ENCODE results near the gene SCGN.
A peak's percentile ranks its signal among the peaks of the same experiment; 100 is the strongest.

Gene SCGN, protein sequence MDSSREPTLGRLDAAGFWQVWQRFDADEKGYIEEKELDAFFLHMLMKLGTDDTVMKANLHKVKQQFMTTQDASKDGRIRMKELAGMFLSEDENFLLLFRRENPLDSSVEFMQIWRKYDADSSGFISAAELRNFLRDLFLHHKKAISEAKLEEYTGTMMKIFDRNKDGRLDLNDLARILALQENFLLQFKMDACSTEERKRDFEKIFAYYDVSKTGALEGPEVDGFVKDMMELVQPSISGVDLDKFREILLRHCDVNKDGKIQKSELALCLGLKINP

DNA sequence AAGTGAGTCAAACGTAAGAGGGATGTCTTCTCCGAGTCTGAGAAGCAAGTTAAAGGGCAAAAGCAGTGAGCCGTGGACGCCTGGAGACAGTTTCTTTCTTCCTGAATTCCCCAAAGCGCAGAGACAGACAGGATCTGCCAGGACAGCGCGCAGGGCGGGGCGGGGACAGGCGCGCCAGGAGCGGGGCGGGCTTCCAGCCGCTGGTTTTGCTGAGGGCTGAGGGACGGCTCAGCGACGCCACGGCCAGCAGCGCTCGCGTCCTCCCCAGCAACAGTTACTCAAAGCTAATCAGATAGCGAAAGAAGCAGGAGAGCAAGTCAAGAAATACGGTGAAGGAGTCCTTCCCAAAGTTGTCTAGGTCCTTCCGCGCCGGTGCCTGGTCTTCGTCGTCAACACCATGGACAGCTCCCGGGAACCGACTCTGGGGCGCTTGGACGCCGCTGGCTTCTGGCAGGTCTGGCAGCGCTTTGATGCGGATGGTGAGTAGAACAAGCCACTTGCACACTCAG lies at the start of gene SCGN:
SCGN (plus strand) TSS at position 209 of the 509 bp plus-strand sequence; CDS start at position 398, 189 bp downstream.
- peak; percentile 77 to 78 for DNase-seq
- no peak for TF ChIP-seq POLR2A (IDR thresholded peaks at IDR 0.05; ENCODE audit: low read length)

DNA sequence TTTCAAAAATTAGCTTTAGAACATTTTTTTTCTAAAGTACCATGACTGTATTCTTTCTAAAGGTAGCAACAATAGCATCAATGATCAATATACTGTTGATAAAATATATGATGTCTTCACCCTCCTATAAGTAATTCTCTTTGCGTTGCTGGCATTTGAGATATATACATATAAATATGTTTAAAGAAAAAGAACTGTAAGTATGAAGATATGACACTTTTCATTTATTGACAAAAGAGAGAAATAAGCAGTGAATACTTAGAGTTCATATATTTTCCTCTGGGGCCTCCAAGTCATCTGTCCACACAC lies 49.4 kb upstream of the SCGN start:
- DNase-seq = no peak
- TF ChIP-seq POLR2A (IDR thresholded peaks at IDR 0.05; ENCODE audit: low read length) (no peak), GATA1 (IDR thresholded peaks at IDR 0.05; ENCODE audit: low read depth, low read length) (no peak)

DNA sequence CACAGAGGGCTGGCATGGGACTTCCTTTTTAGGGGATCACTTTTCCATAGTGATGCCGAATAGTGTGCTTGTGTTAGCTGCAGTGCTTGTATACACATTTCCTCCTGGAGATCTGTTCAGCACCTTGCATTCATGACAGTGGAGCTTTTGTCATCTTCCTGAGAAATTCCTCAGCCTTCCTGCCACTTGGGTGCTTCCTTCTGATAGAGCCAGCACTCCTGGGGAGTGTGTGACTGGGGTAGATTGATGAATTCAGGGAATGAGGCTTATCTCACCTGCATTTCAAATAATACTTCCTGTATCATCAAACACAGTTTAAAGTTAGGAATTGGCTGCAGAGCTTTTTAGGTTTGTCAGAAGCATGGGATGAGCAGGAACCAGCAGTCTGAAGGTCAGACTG lies 48.8 kb upstream of the SCGN start:
- TF ChIP-seq GATA1 (IDR thresholded peaks at IDR 0.05; ENCODE audit: low read depth, low read length) = no peak
- TF ChIP-seq POLR2A (IDR thresholded peaks at IDR 0.05; ENCODE audit: low read length) = no peak
- DNase-seq = no peak

DNA sequence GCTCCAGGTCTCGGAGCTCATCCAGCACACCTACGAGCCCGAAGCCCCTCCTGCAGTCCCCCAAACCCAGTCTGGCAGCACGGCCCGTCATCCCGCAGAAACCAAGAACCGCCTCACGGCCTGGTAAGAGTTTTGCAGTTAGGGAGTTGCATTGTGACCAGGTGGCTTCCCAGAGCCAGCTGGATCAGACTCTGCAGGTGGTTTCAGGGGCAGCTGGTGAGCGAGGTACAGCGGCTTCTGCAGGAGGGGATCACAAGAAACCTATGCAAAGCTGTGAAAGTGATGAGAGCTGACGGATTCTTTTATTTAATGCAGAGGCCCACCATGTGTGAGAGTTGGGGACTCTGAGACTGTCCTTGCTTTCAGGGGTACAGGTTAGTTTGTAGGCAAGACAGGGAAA lies 45.9 kb upstream of the SCGN start:
- no peak for DNase-seq
- no peak for TF ChIP-seq GATA1 (IDR thresholded peaks at IDR 0.05; ENCODE audit: low read depth, low read length)
- TF ChIP-seq POLR2A (IDR thresholded peaks at IDR 0.05; ENCODE audit: low read length) = no peak

DNA sequence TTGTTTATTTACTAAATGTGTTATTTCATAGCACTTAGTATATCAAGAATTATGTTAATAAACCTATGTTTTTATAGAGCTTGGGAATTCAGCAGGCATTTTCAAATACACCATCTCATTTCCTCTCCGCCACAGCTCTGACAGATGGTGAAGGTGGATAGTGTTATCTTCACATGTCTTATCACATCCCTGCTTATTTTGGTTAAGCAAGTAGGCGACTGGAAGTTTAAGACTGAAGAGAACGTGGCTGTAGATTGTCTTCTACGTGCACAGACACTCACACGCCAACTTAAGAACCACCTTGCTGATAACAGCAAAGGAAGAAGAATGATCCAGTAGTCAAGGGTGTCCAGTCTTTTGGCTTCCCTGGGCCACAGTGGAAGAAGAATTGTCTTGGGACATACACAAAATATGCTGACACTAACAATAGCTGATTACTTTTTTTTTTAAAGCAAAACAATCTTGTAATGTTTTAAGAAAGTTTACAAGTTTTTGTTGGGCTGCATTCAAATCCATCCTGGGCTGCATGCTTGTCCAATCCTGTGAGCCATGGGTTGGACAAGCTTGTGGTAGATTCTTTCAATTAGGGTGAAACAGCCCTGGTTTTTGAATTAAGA lies 43.3 kb upstream of the SCGN start:
- peak; percentile 66 to 90 for DNase-seq

DNA sequence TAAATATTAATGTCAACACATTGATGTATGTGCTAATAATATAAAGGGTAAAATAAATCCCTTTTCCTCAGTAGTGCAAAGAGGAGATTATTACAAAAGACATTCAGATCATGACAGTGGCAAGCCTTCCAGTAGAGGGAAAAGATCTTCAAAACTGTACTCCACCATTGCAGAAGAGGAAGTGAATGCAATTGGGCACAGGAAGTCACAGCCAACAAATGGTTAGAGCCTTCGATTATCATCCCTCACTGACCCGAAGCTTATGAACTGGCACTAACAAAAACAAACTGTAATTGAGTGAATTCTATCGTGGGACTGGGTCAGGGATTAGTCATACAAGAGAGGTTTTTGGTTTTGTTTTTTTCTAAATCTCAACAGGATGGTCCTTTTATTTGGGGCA lies 39.3 kb upstream of the SCGN start:
- TF ChIP-seq GATA1 (IDR thresholded peaks at IDR 0.05; ENCODE audit: low read depth, low read length) (no peak), POLR2A (IDR thresholded peaks at IDR 0.05; ENCODE audit: low read length) (no peak)
- no peak for DNase-seq

More for the DNA sequence above, 43.3 kb upstream of the SCGN start:
- TF ChIP-seq POLR2A (IDR thresholded peaks at IDR 0.05; ENCODE audit: low read length) (no peak), GATA1 (IDR thresholded peaks at IDR 0.05; ENCODE audit: low read depth, low read length) (no peak)

DNA sequence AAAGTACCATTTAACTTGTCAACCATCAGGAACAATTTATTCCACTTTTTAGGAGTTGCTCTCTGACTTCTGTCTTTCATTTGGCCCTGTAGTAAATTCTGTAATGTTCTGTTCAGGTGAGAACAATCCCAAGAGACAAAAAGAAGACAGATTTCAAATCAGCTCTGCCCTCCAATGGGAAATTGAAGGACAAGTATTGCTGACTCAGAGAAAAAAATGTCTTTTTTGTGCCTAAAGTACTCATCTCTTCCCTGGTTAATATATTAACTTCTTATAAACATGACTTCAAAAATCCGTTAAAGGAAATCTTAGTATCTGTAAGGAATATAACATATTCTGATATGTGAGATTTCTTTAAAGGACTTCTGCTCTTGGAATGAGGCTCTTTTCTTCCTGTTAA lies 38.6 kb upstream of the SCGN start:
- DNase-seq = no peak
- TF ChIP-seq GATA1 (IDR thresholded peaks at IDR 0.05; ENCODE audit: low read depth, low read length) (no peak), POLR2A (IDR thresholded peaks at IDR 0.05; ENCODE audit: low read length) (no peak)

DNA sequence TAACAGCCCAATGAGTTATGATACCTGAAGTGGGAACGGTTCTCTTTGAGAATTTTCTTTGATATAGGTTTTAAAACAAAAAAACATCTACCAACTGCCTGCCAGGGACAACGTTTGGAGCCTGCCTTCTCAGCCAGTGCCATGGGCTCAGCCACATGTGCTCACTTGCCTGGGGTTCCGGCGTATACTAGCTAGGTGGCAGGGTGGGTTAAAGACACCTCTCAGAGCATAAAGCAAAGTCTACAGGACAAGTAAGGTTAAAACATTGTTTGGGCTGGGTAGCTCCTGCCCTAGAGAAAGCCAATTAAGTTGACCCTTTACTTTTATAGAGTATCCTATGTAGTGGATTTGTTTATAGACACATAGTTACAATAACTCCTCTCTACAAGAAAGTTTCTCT lies 38.0 kb upstream of the SCGN start:
- no peak for DNase-seq
- TF ChIP-seq GATA1 (IDR thresholded peaks at IDR 0.05; ENCODE audit: low read depth, low read length) (no peak), POLR2A (IDR thresholded peaks at IDR 0.05; ENCODE audit: low read length) (no peak)

DNA sequence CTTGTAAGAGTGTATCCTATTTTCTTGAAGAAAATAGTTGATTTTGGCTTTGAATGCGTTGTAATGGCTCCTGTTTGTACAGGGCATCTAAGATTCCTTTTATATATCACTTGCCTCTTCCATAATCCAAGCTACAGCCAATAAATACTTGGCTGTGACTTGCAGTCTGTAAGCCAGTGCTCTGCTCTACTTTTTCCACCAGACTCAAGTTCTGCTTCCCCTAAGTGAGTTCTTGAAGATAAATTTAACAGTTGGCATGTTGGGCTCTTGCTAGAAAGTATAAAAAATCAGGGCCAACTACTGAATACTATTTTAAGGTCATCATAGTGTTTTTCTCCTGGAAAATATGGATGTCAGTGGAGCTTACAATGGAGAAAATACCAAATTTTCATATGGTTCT lies 36.5 kb upstream of the SCGN start:
- TF ChIP-seq POLR2A (IDR thresholded peaks at IDR 0.05; ENCODE audit: low read length) (no peak), GATA1 (IDR thresholded peaks at IDR 0.05; ENCODE audit: low read depth, low read length) (no peak)
- DNase-seq = no peak

DNA sequence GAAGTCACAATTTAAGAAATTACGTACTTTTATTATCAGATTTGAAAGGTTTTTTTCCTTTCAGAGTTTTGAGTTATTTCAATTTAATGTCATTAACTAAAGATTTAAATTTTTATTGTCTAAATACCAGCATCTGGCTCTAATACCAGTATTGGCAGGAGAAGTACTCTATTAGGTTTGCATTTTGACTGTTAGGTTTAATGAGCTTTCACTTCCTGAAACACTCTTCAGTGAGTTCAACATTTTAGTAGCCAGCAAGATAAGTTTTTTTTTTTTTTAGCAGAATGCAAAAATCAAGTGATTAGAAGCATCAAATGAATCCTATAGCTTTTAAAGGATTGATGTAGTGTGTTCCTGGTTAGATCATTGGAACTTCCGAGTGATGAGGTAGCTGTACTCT lies 34.0 kb upstream of the SCGN start:
- TF ChIP-seq POLR2A (IDR thresholded peaks at IDR 0.05; ENCODE audit: low read length) (no peak), GATA1 (IDR thresholded peaks at IDR 0.05; ENCODE audit: low read depth, low read length) (no peak)
- no peak for DNase-seq

DNA sequence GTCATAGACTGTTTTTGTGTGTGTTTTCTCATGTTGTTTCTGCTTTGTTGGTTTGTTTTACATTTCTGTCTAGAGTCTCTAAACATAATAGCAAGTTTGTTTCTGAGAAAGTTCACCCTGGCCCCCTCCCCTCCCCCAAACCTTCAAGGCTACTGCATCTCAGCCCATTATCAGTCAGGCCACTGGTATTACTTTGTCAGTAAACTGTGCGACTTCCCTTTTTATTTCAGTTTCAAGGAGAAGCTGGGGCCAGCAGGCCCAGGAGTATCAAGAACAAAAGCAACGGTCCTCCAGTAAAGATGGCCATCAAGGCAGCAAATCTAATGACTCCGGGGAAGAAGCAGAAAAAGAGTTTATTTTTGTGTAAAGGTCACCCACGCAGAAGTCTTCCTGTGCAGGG lies 32.8 kb upstream of the SCGN start:
- TF ChIP-seq GATA1 (IDR thresholded peaks at IDR 0.05; ENCODE audit: low read depth, low read length) (no peak), POLR2A (IDR thresholded peaks at IDR 0.05; ENCODE audit: low read length) (no peak)
- no peak for DNase-seq

DNA sequence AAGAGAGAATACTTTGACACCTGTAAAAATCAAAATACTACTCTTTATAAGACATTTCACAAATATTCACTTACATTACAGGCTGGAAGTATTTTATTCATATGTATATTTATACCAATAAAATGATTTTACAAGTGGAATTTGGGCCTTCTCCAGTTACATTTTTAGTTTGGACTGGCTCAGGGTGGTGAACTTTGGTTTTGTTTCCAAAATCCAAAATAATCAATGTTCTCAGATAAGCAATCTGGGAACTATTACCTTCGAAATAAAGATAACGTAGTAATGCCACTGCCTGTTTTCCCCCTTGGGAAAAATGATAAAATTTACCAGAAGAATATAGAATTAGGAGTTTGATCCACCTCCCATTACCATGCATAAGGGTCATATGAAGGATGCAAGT lies 31.6 kb upstream of the SCGN start:
- no peak for DNase-seq
- TF ChIP-seq POLR2A (IDR thresholded peaks at IDR 0.05; ENCODE audit: low read length) (no peak), GATA1 (IDR thresholded peaks at IDR 0.05; ENCODE audit: low read depth, low read length) (no peak)

DNA sequence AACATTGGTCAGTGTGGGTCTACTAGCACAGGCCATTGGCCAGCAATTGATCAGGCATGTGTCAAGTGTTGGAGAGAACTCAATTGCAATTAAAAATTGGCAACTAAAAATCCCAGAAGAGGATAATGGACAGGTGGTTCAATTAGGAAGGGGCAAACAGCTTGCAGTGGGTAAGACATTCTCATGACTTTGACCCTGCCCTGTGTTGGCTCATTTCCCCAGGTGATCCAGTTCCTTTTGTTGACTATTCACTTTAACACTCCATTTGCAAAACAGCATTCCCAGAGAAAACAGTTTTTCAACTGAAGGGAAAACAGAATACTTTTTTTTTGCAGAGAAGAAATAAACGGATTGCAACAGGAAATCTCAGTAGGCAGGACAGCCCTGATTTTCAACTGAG lies 28.9 kb upstream of the SCGN start:
- no peak for DNase-seq
- no peak for TF ChIP-seq POLR2A (IDR thresholded peaks at IDR 0.05; ENCODE audit: low read length)
- no peak for TF ChIP-seq GATA1 (IDR thresholded peaks at IDR 0.05; ENCODE audit: low read depth, low read length)

DNA sequence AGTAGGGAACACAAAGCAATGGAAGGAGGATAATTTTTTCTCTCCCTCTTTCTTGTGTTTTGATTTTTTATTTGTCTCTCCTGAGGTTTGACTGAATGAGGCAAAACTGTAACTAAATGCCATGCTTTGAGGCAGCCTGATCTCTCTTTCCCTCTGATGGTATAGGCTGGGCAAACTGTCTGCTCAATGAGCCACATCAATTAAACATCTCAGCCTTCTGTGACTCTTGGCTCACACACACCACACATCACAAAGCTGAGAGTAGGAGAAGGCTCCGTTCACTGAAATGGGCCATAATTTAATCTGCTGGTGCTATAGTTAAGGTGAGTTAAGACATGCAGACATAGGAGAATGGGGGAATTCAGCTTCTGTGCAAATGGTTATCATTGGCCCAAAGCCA lies 28.1 kb upstream of the SCGN start:
- TF ChIP-seq GATA1 (IDR thresholded peaks at IDR 0.05; ENCODE audit: low read depth, low read length) (no peak), POLR2A (IDR thresholded peaks at IDR 0.05; ENCODE audit: low read length) (no peak)
- no peak for DNase-seq

DNA sequence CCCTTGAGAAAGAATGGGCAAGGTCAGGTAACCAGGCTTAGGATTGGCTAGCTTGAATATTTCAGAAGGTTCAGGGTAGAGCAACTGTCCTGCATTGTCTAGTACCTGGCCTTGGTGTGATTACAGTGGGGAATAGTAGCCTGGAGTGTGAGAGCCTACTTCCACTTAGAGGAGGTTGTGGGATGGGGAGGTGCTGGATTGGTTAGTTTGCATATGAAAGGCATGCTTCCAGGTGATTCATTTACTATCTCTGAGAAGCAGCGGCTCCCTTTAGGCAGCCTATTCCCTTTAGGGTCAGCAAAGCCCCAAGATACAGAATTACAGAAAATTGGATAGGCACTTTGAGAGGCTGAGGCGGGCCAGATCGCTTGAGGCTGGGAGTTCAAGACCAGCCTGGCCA lies 25.0 kb upstream of the SCGN start:
- TF ChIP-seq GATA1 (IDR thresholded peaks at IDR 0.05; ENCODE audit: low read depth, low read length) (no peak), POLR2A (IDR thresholded peaks at IDR 0.05; ENCODE audit: low read length) (no peak)
- DNase-seq = no peak
